GM19238 (cell line): Measurements from ENCODE around the gene FN1.
"Not testable (repeated sequence)": the region's sequence is repeated elsewhere in the genome, so short reads cannot be mapped to it uniquely, and the experiment has no call there.

Experiments used
- DNase-seq: peaks from one replicate; pipeline ENCODE4 v3.0.0; 2011; ENCODE audit warnings: low spot score; ENCODE audit not compliant: insufficient read length

The FN1 gene

DNA sequence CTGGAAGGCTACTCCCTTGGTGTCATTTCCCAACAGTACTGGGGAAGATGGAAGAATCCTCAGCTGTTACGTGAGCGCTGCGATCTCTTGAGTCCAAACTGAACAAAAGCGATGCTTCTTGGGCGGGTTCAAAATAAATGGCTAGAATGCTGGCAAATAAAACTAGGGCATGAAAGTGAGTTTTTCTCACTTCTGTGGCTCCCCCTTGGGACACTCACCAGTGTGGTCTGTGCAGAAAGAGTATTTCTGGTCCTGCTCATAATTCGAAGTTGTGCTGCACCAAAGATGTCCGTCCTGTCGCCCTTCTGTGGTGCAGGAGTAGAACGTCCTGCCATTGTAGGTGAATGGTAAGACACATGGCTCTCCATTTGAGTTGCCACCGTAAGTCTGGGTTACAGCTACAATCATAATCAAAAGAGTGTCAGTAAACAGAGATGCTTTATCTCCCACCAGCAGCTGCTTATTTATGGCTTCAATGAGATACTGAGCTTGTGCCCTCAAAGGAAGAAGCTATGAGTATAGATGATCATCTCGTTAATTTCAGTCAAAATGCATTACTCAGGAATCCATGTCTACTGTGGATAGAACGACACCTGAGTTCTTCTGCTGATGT, 11.8 kb downstream of the FN1 start:
- no peak for DNase-seq

DNA sequence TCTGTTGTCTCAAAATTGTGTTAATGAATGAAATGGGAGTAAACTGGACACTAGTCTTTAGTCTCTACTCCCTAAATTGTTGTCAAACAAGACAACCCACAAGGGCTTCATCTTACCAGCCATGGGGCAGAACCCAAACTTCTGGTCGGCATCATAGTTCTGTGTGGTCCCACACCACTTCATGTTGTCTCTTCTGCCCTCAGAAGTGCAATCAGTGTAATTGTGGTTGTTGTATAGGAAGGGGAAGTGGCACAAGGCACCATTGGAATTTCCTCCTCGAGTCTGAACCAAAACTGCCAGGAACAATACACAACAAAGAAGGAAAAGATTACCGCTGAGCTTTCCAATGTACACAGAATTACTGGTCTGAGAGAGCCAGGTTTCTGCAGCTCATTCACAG, 12.6 kb downstream of the FN1 start:
- DNase-seq, result no peak

DNA sequence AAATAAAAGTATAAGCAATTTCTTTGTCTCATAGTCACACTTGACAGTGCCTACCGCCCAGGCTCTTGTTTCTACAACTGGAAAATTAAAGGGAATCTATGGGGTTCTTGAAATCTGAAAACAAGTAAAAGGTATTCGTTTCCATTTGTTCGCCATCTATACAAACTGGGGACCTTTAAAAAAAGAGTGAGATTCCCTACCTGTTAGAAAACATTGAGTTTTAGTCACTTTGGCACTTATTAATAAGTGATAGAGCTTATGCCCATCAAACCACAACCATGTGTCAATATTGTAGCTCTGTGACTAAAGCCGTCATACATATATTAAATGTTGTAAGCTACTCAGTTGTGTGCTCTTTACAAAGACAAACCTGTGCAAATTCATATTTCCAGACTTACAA, 13.2 kb downstream of the FN1 start:
- no peak for DNase-seq

GRCh38 chr2:215421859-215422461, 13.9 kb downstream of the FN1 start:
- no peak for DNase-seq

DNA sequence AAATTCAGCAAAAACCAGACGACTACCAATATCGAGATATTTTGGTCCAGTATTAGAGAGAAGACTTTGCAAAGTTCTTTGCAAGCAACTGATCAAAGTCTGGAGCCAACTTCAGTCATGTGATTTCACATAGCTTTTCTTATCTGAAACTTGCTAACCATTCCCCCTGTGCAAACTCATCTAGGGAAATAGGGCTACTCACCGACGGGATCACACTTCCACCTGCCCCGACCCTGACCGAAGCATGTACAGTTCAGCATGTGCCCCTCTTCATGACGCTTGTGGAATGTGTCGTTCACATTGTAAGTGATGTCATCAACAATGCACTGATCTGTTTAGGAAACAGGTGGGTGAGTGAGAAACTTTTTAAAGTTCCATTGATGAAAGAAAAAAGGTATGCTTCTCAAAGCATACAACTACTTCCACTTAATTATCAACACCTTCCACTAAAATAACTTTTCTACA, 15.4 kb downstream of the FN1 start:
- DNase-seq, result no peak

DNA sequence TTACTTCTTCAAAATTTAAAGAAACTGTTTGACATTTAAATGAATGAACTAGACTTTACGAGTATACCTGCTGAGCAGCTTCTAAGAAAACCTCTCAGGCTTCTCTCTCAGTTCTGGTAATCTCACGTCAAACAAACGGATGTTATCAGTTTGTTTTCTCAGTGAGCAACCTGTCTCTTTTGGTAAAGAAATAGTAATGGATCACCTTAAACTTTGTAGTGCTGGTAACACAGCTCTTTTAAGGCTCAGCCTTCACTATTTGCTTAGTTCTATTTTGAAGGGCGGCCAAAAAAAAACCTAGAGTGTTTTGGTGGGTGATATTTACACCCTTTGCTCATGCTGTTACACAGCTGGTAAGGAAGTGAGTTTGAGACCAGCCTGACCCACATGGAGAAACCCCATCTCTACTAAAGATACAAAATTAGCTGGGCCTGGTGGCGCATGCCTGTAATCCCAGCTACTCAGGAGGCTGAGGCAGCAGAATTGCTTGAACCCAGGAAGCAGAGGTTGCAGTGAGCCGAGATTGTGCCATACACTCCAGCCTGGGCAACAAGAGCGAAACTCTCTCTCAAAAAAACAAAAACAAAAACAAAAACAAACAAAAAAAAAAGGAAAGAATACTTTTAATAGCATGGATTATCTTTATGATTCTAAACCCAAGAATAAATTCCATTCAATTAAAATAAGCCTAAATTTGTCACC, 15.9 kb downstream of the FN1 start:
- no peak for DNase-seq

DNA sequence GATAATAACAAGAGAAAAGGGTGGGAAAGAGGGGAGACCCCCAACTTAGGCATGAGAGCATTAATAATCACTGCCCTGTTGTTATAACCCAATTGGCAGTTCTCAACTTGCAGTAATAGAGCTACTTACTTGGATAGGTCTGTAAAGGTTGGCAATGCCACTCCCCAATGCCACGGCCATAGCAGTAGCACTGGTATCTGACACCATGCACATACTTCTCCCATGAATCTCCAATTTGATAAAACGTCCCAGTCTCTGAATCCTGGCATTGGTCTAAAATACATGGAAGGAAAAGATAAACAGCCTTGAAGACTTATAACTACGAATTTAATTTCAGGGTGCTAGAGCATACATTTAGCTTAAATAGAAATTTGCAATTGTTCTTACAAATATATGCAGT, 16.8 kb downstream of the FN1 start:
- DNase-seq, result no peak

DNA sequence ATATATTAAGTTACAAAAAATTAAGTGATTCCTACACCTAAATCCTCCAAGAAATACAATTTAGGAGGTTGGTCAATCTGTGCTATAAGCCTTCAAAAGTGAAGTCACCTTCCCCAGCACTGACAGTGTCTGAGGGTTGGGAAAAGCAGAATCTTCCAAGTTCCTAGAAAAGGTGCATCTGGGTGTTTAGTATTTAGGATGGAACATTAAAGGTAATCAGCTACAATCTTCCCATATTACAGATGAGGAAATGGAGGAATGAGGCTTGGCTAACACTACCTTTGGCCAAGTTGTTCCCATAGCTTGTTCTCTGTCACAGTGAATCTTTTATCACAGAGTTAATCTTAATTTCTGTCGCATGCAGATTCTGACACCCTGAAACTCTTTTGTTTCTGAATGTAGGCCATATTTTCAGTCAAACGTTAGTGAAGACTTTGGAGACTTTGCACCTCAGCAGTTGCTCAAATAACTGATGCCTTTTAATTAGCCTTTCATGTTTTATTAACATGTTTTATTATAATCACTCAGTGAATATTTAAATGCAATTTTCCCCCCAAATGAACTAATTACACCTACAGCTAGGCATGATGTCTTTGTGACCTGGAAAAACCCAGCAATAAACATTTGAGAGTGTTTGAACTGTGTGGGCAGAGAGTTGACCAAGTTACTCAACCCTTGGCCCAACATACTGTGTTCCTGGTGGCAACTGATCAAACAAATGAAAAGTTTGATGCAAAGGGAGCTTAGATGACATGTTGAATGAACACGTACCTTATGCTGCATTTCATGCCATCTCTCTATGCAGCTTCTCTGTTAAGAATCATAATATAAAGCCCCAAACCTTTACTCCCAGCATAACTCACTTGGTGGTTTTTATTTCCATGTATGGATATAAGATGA, 17.6 kb downstream of the FN1 start:
- DNase-seq, result no peak

- DNase-seq, result no peak
These were observed 18.4 kb downstream of the FN1 start for GRCh38 chr2:215417400-215417951.

DNA sequence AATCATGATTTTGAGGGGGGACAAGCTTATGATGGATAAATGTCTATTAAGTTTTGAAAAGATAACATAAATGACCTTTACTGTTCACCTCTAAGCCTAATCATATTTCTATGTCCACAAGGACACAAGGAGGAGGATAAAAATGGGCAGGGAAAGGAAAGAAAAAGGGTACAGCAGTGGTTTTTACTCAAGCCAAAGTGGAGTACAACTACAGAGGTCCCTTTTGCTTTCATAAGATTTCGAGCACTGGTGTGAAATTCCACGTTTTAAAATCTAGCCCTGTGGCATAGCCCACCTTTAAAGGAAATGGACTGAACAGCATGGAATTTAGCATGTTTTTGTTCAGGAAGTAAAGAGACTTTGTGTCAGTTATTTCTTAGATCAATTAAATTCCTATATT, 19.2 kb downstream of the FN1 start:
- DNase-seq, result no peak

DNA sequence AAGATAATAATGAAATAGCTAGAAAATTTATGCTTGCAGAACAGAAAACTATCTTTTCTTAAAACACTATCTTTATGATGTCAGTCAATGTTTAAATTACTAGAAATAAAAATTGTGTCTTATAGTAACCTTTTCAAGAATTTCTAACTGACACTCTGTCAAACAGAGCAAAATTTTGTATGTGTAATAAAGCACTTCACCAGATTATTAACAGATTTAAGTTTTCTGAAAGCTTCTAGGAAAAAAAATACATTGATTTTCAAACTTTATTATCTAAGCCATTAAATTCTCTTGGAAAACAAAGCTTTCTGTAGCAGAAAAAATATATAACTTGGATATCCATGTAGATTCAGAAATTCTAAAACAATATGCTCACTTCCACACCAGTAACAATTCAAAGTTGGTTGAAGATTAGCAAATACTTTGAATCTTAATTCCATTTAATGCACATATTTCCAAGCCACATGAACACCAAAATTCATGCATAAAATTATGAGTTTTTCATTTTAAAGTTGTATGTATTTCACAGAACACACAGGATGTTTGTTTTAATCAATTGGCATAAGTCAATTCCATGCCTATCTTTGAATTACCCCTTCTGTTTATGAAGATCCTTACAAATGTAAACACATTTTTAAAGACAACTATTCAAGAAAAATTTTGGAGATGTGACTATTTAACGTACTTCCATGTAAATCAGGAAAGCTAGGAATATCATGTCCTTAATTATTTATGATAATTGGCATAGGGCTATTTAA, 19.9 kb downstream of the FN1 start:
- no peak for DNase-seq

DNA sequence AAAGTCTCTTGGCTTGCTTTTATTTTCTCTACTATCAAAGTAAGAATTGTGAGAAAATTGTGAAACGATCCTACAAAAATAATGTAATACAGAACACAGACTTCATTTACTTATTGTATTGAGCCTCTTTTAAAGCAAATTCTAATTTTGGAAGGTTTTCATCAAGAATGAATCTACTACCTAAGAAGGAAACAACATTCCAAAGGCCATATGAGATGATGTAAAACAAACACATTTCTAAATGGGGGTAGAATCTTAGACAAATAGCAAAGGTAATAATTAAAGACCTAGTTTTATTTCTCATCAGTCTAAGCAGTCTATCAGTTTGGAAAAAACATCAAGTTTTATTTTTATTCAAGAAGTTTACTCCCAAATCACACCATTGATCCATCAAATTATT, 20.6 kb downstream of the FN1 start:
- no peak for DNase-seq

DNA sequence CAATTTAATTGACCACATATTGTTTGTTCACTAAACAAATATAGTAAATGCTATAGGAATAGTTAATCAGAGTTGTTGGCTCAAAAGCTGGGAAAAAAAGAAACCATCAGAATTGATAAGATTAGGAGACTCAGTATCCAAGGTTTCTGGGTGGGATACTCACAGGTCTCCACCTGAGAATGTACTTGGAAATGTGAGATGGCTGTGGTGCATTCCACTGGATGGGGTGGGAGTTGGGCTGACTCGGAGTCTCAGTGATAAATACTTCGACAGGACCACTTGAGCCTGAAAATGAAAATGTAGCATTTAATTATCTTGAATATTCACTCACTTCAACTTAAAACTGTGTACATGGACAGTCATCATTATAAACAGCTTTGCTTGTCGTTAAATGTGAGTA, 21.2 kb downstream of the FN1 start:
- DNase-seq, result no peak

GRCh38 chr2:215413974-215414373, 21.9 kb downstream of the FN1 start:
- no peak for DNase-seq

GRCh38 chr2:215413484-215413777, 22.4 kb downstream of the FN1 start:
- DNase-seq, result no peak

- no peak for DNase-seq
These were observed 23.7 kb downstream of the FN1 start for GRCh38 chr2:215411941-215412743.

GRCh38 chr2:215410932-215411285, 25.0 kb downstream of the FN1 start:
- DNase-seq, result no peak

DNA sequence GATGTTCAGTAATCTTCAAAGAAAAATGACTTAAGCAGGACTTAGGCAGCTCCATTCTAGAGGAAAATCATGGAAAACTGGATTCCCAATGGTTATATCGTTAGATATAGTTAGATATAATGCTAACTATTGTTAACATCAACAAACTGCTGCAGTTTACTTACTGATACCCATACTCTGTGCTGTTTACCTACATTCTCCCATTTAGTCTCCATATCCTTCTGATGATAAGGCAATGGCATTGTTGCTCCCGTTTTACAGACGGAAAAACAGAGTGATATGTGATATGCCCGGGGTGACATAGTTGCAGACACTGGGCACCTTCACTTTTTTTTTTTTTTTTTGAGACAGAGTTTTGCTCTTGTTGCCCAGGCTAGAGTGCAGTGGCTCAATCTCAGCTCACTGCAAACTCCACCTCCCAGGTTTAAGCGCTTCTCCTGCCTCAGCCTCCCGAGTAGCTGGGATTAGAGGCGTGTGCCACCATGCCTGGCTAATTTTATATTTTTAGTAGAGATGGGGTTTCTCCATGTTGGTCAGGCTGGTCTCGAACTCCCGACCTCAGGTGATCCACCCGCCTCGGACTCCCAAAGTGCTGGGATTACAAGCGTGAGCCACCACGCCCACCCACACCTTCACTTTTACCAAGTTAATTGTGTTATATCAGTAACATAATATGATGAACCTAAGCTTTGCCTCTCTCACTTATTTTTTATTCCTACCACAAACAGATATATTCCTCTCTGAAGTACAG, 25.5 kb downstream of the FN1 start:
- not testable (repeated sequence) for DNase-seq

DNA sequence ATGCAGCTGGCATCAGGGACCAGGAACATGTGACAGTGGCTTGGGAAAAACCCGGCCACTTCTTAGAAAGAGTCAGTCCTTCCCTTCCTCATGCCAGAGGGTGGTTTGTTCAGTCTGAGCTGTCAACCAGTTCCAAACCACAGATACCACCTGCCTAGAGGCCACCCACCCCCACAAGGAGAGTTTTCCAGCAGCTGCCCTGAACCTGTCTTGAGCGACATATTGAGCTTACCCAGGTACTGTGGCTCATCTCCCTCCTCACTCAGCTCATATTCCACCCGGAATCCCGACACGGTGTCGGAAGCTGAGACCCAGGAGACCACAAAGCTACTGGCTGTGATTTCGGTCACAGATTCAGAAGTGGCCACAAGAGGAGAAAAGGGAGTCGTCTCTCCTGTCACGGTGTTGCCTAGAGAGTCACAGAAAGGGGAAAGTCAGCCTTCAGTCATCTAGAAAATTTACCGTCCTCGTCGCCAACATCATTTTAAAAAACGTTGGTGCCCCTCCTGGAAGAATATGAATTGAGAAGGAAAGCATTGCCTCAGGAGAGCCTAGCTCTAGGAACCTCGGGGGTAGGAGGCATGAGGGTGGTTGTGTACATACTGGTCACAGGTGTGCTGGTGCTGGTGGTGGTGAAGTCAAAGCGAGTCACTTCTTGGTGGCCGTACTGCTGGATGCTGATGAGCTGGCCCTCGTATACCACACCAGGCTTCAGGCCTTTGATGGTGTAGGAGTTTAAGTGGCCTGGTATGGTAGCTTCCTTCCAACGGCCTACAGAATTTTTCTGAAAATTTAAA, 26.3 kb downstream of the FN1 start:
- no peak for DNase-seq
